Heart left ventricle (tissue), 16 donors: ENCODE results near the gene OR2T8. TPM values are rescaled to one million over a fixed set of nuclear protein-coding genes. Genes with fewer than 3 reads are reported as not detected.
A peak's percentile ranks its signal among the peaks of the same experiment; 100 is the strongest.

Source experiments
- ATAC-seq, 4 donors: fragments of 200-7000 bp; cut with Tn5 transposase; one replicate each; pipeline ENCODE4 v1.9.1; 2020 to 2022; ENCODE audit warnings: moderate library complexity in 4 of 4, mild to moderate bottlenecking in 3 of 4, moderate number of reproducible peaks in 1 of 4
- DNase-seq, 5 donors: peaks; one replicate each; pipeline ENCODE4 v3.0.0-alpha.2; 2020
- H3K27ac ChIP-seq, 12 donors: fragments of 200-600 bp; sonication (generic) in 4 of 12; one replicate each; pipeline versions ENCODE4 v1.5.0 to v1.8.0; 2016 to 2022; ENCODE audit warnings: mild to moderate bottlenecking in 2 of 12
- H3K27me3 ChIP-seq, 9 donors: fragments of 200-600 bp; sonication (generic) in 2 of 9; one replicate each; pipeline versions ENCODE4 v1.5.1 to v1.8.0; 2016 to 2022; ENCODE audit warnings: mild to moderate bottlenecking in 3 of 9
- H3K36me3 ChIP-seq, 9 donors: fragments of 200-600 bp; sonication (generic) in 2 of 9; one replicate each; pipeline versions ENCODE4 v1.5.0 to v1.8.0; 2018 to 2022; ENCODE audit warnings: mild to moderate bottlenecking in 2 of 9
- H3K4me1 ChIP-seq, 12 donors: fragments of 200-600 bp; sonication (generic) in 4 of 12; one replicate each; pipeline versions ENCODE4 v1.5.0 to v1.8.0; 2016 to 2022; ENCODE audit warnings: mild to moderate bottlenecking in 3 of 12
- H3K4me3 ChIP-seq, 12 donors: fragments of 200-600 bp; sonication (generic) in 4 of 12; one replicate each; pipeline versions ENCODE4 v1.5.0 to v1.8.0; 2017 to 2022; ENCODE audit warnings: mild to moderate bottlenecking in 9 of 12, moderate library complexity in 4 of 12
- H3K9me3 ChIP-seq, 12 donors: fragments of 200-600 bp; sonication (generic) in 4 of 12; one replicate each; pipeline versions ENCODE4 v1.5.0 to v1.8.0; 2016 to 2022; ENCODE audit warnings: mild to moderate bottlenecking in 1 of 12
- CTCF ChIP-seq, 12 donors: fragments of 200-600 bp; sonication (generic) in 4 of 12; IDR thresholded peaks; one replicate each; pipeline versions ENCODE4 v1.5.0 to v1.8.0; 2018 to 2022; ENCODE audit warnings: antibody characterized with exemption in 12 of 12, mild to moderate bottlenecking in 5 of 12
- POLR2A ChIP-seq, 2 donors: fragments of 450-650 bp; IDR thresholded peaks; one replicate each; pipeline ENCODE4 v1.6.1; 2017; ENCODE audit warnings: antibody characterized with exemption in 2 of 2, mild to moderate bottlenecking in 2 of 2, moderate library complexity in 2 of 2
- WGBS, 4 donors: extraction: QIAGEN DNeasy Blood & Tissue Kit in 2 of 4; methylation state at CpG; one replicate each; pipeline versions ENCODE4 v1.1.5 to v1.1.7; 2013 to 2018; 5-methylcytosine and 5-hydroxymethylcytosine counted together
- intact Hi-C, 10 donors: fragments of 100-400 bp; cut with DNase I; formaldehyde crosslinking; loops; one replicate each; pipeline versions ENCODE4 v1.11.1 to v1.14.2; 2022
- polyA plus RNA-seq, 2 donors: library from polyadenylated mRNA; stranded (reverse); fragments of 200-250 nt; gene quantifications; one replicate each; pipeline ENCODE4 v1.2.3, GENCODE V29; 2013
- total RNA-seq, 9 donors: library from RNA; depleted of rRNA in 2 of 9; stranded (reverse); fragments of >200 nt in 2 of 9; fragmentation: NEBNext Ultra II Directional in 3 of 9; extraction: Animal tissue kit (Norgen Biotek cat#: 25700) in 3 of 9; gene quantifications; one replicate each; pipeline versions ENCODE4 v1.1.0 to v1.2.4, GENCODE V29; 2016 to 2023
- donor health status: ischemic (EF 13 %, LVEDD 7.1; RV severe dilation, severe dysfunction).
- donor health status: healthy with polysubstance abuse.
- donor health status: DM: no; HTN: yes; CAD: no.
- donor health status: DM: no; HTN: no; CAD: no.
- donor health status: ischemic (EF 25% LVEDD 6.9; RV normal size, moderate dysfunction).
- donor health status: ischemic (EF 25% LVEDD 5.7; RV mildly dilated, moderate dysfunction).
- donor health status: healthy.
- donor health status: DM: yes; HTN: yes; CAD: no.
- donor health status: ischemic (EF 35%, LVEDD 5.7; RV mildly dilated, moderate dysfunction).
- donor health status: nonischemic (EF 11% LVEDD 7.7; RV severe dilation, severe dysfunction).
- donor health status: DM: yes; HTN: yes; CAD: no.
- donor health status: PGD.
- donor health status: ischemic (EF 29% LVEDD 5.4; RV normal size, mild dysfunction).
- donor health status: nonischemic (EF 23%, LVEDD 6.1; RV moderate dilation, normal function).

OR2T8 gene
- total and polyA plus RNA-seq, 11 donors, result not detected

DNA sequence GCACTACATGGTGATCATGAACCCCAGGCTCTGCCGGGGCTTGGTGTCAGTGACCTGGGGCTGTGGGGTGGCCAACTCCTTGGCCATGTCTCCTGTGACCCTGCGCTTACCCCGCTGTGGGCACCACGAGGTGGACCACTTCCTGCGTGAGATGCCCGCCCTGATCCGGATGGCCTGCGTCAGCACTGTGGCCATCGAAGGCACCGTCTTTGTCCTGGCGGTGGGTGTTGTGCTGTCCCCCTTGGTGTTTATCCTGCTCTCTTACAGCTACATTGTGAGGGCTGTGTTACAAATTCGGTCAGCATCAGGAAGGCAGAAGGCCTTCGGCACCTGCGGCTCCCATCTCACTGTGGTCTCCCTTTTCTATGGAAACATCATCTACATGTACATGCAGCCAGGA, 24.1 kb upstream of the OR2T8 start:
- DNase-seq (no peak), ATAC-seq (no peak)
- WGBS, 4 donors, result 85 to 89% (median 87%) methylated on average over 14 of the region's 14 CpGs
- peaks cover 0 to 10% (median 0%) of the 10 kb centered on the region in 12 donors for H3K9me3 ChIP-seq
- intact Hi-C loops, result no loop called here
- H3K4me1 ChIP-seq, result no peaks in the 10 kb centered on the region
- no peaks in the 10 kb centered on the region for H3K27me3 ChIP-seq
- H3K27ac ChIP-seq, result no peak overlapping the region
- TF ChIP-seq POLR2A (IDR thresholded peaks at IDR 0.05), result no peak
- TF ChIP-seq CTCF (IDR thresholded peaks at IDR 0.05), result no peak
- no peak overlapping the region for H3K4me3 ChIP-seq
- no peaks in the 10 kb centered on the region for H3K36me3 ChIP-seq

DNA sequence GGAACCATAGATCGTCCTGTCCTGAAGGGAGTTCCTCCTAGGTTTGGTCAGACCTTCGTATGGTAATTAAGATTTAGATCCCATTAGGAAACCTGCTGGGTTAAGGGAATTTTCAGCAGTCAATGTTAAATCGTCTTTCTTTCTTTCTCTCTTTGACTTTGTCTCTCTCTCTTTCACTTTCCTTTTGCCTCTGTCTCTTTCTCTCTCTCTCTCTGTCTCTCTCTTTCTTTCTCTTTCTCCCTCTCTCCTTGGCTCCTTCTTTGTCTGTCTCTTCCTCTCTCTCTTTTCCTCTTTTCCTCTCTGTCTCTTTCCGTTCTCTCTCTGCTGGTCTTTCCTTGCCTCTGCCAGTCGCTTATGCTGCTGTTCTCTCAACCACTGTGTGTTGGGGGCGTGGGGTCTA, 15.9 kb upstream of the OR2T8 start:
- H3K4me1 ChIP-seq, result peaks cover 0 to 4% (median 0%) of the 10 kb centered on the region in 12 donors
- H3K4me3 ChIP-seq, result no peak overlapping the region
- intact Hi-C loops, result no loop called here
- no peak overlapping the region for H3K27ac ChIP-seq
- H3K27me3 ChIP-seq, result no peaks in the 10 kb centered on the region
- no peak for TF ChIP-seq POLR2A (IDR thresholded peaks at IDR 0.05)
- TF ChIP-seq CTCF (IDR thresholded peaks at IDR 0.05), result no peak
- H3K9me3 ChIP-seq, result peaks cover 0 to 3% (median 0%) of the 10 kb centered on the region in 12 donors
- WGBS, 4 donors, result 72 to 79% (median 76%) methylated on average over 6 of the region's 6 CpGs
- ATAC-seq, result no peak
- no peaks in the 10 kb centered on the region for H3K36me3 ChIP-seq
- DNase-seq, result no peak

GRCh38 chr1:247905181-247905580, 14.9 kb upstream of the OR2T8 start:
- TF ChIP-seq POLR2A (IDR thresholded peaks at IDR 0.05) (no peak), CTCF (IDR thresholded peaks at IDR 0.05) (no peak)
- Histone ChIP-seq H3K4me3 (no peak overlapping the region), H3K36me3 (no peaks in the 10 kb centered on the region), H3K4me1 (peaks cover 0 to 4% (median 0%) of the 10 kb centered on the region in 12 donors), H3K9me3 (no peaks in the 10 kb centered on the region), H3K27me3 (no peaks in the 10 kb centered on the region), H3K27ac (no peak overlapping the region)
- ATAC-seq (no peak), DNase-seq (no peak)
- WGBS, 4 donors, result 83 to 95% (median 89%) methylated on average over 6 to 13 of the region's 13 CpGs
- intact Hi-C loops, result no loop called here

DNA sequence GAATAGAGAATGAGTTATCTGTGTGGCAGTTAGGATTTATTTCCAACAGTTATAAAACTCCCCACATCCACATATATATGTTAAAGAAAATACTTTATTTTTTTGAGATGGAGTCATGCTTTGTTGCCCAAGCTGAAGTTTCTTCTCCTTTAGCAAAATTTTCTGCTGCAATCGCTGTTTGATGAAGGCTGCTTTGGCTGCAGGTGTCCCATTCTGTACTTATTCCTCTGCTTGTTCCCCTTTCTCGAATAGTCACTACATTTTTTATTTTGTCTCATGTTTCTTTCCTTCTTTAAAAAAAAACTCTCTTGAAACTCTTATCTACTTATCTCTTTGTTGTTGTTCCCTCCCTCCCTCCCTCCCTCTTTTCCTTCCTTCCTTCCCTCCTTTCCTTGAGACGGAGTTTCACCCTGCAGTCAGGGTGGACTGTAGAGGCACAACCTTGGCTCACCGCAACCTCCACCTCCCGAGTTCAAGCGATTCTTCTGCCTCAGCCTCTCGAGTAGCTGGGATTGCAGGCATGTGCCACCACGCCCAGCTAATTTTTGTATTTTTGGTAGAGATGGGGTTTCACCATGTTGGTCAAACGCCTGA, 14.0 kb upstream of the OR2T8 start:
- peak overlapping the region in 8 of 12 donors; percentile 8 to 45 (median 26) for H3K4me3 ChIP-seq
- TF ChIP-seq POLR2A (IDR thresholded peaks at IDR 0.05), result no peak
- TF ChIP-seq CTCF (IDR thresholded peaks at IDR 0.05), result no peak
- no peak for ATAC-seq
- intact Hi-C loops, result no loop called here
- WGBS, 4 donors, result 63 to 70% (median 67%) methylated on average over 9 of the region's 9 CpGs
- no peaks in the 10 kb centered on the region for H3K27me3 ChIP-seq
- peaks cover 0 to 4% (median 0%) of the 10 kb centered on the region in 12 donors for H3K4me1 ChIP-seq
- peak overlapping the region in 1 of 12 donors; percentile 49 for H3K27ac ChIP-seq
- H3K36me3 ChIP-seq, result no peaks in the 10 kb centered on the region
- no peak for DNase-seq
- H3K9me3 ChIP-seq, result no peaks in the 10 kb centered on the region
